WI38 (cell line): ENCODE data around the gene AKAP8.
"Not testable (repeated sequence)": the region's sequence is repeated elsewhere in the genome, so short reads cannot be mapped to it uniquely, and the experiment has no call there.

Experiments
- H3K4me3 ChIP-seq: 2 replicates; pipeline ENCODE4 v1.5.1; 2011; ENCODE audit warnings: low read depth, mild to moderate bottlenecking, control low read depth, low read length
- CTCF ChIP-seq: IDR thresholded peaks from 2 replicates; pipeline ENCODE4 v1.5.1; 2012; ENCODE audit warnings: low read depth, mild to moderate bottlenecking, control low read depth, low read length

The AKAP8 gene

DNA sequence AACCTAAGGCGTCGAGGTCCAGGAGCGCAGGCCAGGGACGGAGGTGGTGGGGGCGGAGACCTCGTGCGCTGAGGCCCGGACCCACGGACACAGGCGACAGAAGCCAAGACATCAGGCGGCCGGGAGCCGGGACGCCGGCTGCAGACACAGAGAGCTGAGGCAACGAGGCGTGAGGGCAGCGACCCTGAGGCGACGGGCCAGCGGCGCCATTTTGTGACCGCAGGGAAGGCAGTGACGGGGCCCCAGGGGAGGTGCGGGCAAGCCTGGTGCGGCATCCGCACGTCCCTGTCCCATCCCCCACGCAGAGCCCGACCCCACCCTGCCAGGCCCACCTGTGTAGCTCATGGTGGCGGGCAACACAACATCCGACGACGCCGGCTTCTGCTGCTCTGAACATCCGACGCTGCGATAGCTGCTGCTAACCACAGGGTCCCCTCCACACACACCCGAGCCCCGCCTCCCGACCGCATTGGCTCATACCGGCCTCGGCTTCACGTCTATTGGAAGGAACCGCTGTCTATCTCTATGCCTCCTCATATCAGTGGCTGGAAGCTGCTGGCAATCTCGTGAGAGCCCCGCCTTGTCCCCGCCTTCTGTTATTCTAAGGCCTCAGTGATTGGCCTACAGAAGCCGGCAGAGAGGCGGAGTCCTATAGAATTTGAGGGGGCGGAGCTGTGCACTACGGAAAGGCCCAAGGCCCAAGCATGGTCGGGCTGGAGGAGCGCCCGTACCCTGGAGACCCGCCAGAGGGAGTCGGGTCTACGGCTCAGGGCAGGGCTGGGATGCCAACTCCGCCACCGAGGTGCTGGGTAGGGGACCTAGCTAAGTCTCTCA is 39.2 kb upstream of the AKAP8 start, which contains the start of gene AKAP8L:
TSS of gene AKAP8L (minus strand) at position 410 of the 834 bp plus-strand sequence. CDS start at position 345, 65 bp downstream.
- H3K4me3 ChIP-seq, result peak within 1 kb of the TSS; percentile 98
- peak; percentile 50; the same call in 1 of the 2 replicates for TF ChIP-seq CTCF

DNA sequence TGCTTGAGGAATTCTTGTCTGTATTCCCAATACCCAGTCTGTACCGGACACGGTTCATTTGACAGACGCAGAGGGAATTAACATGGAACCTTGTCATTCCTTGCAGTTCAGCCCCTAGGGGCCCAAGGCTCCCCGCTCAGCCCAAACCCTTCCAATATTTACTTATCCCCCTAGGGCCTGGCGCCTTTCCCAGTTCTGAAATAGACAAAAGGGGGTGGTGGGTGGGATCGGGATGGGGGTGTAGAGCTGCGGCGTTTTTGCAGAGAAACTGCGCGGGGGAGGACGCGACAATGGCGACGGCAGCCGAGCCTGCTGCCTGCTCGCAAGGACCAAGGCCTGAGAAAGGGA is 38.6 kb upstream of the AKAP8 start:
- peak overlapping the region; percentile 98 for H3K4me3 ChIP-seq
- TF ChIP-seq CTCF, result no peak

DNA sequence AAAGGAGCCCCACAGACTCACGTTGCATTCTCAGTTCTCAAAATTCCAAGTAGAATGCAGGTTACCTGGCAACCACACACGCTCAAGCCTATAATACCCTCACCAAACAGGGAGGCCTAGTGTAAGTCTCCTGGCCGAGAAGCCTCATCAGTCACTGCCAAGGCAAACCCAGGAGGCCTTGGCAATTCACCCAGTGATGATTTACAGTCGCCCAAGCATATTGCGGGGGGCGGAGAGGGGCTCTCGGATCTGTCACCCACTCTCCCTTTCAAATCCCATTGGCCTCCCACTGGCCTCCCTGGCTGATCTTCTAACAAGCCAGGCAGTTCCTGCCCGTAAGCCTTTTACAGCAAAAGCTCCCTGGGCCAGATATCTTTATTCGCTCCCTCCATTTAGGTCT is 38.1 kb upstream of the AKAP8 start:
- H3K4me3 ChIP-seq, result peak overlapping the region; percentile 98
- TF ChIP-seq CTCF, result no peak

DNA sequence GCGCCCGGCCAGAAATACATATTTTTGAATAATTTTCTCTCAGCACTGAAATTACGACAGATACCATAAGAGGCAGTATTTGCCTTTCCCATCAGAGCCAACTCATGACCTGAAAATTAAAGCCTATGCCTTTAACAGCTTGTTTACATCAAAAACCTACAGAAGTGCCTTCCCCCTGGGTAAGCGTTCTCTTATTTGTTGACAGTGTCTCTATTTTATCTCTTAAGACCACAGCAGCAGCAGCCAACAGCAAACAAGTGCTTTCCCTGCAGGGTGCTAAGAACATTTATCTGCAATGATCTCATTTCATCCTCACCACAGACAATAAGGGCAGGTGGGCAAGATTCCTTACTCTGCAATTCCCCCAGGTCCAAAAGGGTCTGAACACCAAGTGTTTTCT is 33.2 kb upstream of the AKAP8 start:
- no peak overlapping the region for H3K4me3 ChIP-seq
- TF ChIP-seq CTCF, result no peak

- not testable (repeated sequence) for H3K4me3 ChIP-seq
Measured at GRCh38 chr19:15411351-15411750, 31.8 kb upstream of the AKAP8 start.

DNA sequence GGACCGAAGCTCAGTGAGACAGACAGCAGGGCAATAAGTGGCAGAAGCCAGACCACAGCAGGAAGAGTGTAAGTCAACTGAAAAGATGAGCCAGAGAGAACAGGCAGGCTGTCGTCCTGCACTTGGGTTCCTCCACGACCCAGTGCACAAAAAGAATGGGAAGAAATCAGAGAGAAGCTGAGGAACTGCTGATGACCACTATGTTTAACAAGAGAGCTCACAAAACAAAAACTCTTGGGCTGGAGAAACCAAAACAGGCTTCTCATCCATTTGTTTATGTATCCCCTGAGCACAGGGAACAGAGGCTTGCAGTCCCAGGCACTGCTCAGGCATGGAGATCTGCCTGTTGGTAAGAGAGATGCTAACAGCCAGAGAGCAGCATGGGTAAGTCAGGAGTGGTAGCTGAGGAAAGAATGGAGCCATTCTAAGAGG is 25.2 kb upstream of the AKAP8 start:
- H3K4me3 ChIP-seq, result no peak overlapping the region
- no peak for TF ChIP-seq CTCF

DNA sequence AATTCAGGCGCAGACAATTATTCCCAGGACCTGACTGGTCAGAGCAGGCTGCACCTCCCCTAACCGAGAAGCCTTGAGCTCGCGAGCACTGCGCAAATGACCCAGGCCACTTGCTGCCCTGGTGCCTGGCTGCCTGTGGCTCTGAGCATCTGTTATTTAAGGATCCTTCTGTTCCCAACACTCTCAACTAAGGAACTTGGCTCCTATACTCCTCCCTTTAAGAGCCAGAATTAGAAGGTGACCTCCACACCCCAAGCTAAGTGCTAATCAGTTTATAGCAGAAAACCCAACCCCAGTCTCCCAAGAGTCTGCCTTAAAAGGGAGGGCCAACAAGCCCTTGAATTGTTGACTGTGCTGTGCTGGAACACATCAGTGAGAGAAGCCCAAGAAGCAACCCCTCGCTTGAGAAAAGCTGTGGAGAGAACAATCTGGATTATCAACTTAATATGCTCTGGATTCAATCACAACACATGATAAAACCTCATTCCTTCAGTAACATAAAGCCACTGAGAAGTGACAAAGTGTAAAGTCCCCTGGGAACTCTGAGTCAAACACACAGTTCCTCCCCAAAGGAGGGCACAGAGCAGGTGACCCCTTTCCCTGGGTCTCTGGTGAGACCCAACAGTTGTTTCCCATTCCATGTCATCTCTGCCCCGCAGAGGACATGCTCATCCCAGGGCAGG is 24.7 kb upstream of the AKAP8 start:
- TF ChIP-seq CTCF, result no peak

More for the DNA sequence above, 24.7 kb upstream of the AKAP8 start:
- no peak overlapping the region for H3K4me3 ChIP-seq
